CD4-positive, alpha-beta T cell treated with Interleukin-17A for 4 hours (primary cell): ENCODE results near the gene SPRY4.
"Not testable (repeated sequence)": the region's sequence is repeated elsewhere in the genome, so short reads cannot be mapped to it uniquely, and the experiment has no call there.

Source experiments
- DNase-seq: peaks from one replicate; pipeline ENCODE4 v3.0.0-alpha.2; 2020; ENCODE audit warnings: mixed read lengths

SPRY4 gene

GRCh38 chr5:142333749-142334148, 8.9 kb upstream of the SPRY4 start:
- not testable (repeated sequence) for DNase-seq

GRCh38 chr5:142330444-142330843, 5.6 kb upstream of the SPRY4 start:
- DNase-seq, result no peak

- DNase-seq, result no peak
These were observed 5.2 kb upstream of the SPRY4 start for GRCh38 chr5:142330026-142330425.

- DNase-seq, result no peak
These were observed 2.5 kb upstream of the SPRY4 start for GRCh38 chr5:142327111-142327842.

GRCh38 chr5:142326480-142326938, 1.7 kb upstream of the SPRY4 start:
- DNase-seq, result no peak

- peak; percentile 32 for DNase-seq
These were observed 1.1 kb upstream of the SPRY4 start for GRCh38 chr5:142325725-142326479.

- DNase-seq, result no peak
These were observed 518 bp downstream of the SPRY4 start for GRCh38 chr5:142324136-142324870.

GRCh38 chr5:142323480-142324135, 1.2 kb downstream of the SPRY4 start:
- no peak for DNase-seq

GRCh38 chr5:142322747-142323479, 1.9 kb downstream of the SPRY4 start:
- DNase-seq, result no peak

- no peak for DNase-seq
These were observed 2.4 kb downstream of the SPRY4 start for GRCh38 chr5:142322403-142322746.

- no peak for DNase-seq
These were observed 3.8 kb downstream of the SPRY4 start for GRCh38 chr5:142320851-142321560.

- DNase-seq, result no peak
These were observed 4.4 kb downstream of the SPRY4 start for GRCh38 chr5:142320430-142320738.

- no peak for DNase-seq
These were observed 5.0 kb downstream of the SPRY4 start for GRCh38 chr5:142319560-142320429.

- no peak for DNase-seq
These were observed 5.7 kb downstream of the SPRY4 start for GRCh38 chr5:142319105-142319504.

- no peak for DNase-seq
These were observed 7.1 kb downstream of the SPRY4 start for GRCh38 chr5:142317753-142318152.

GRCh38 chr5:142317173-142317572, 7.6 kb downstream of the SPRY4 start:
- DNase-seq, result no peak

- no peak for DNase-seq
These were observed 8.1 kb downstream of the SPRY4 start for GRCh38 chr5:142316681-142317080.

GRCh38 chr5:142316051-142316450, 8.8 kb downstream of the SPRY4 start:
- peak; percentile 30 for DNase-seq

GRCh38 chr5:142315096-142315900, 9.5 kb downstream of the SPRY4 start:
- no peak for DNase-seq

- DNase-seq, result no peak
These were observed 10.2 kb downstream of the SPRY4 start for GRCh38 chr5:142314606-142315005.
